Stimulated activated CD4-positive, alpha-beta T cell treated with anti-CD3 and anti-CD28 coated beads, TNF-alpha, amount 100 ng/mL, for 24 hours (primary cell): ENCODE results near the gene TRIO.
"Not testable (repeated sequence)": the region's sequence is repeated elsewhere in the genome, so short reads cannot be mapped to it uniquely, and the experiment has no call there.

ENCODE experiments used
- DNase-seq, 3 experiments: peaks; one replicate each; pipeline ENCODE4 v3.0.0-alpha.2; 2020; ENCODE audit warnings: low read depth in 3 of 3

The TRIO gene

GRCh38 chr5:14552017-14552416, 408.9 kb downstream of the TRIO start:
- DNase-seq: no peak

DNA sequence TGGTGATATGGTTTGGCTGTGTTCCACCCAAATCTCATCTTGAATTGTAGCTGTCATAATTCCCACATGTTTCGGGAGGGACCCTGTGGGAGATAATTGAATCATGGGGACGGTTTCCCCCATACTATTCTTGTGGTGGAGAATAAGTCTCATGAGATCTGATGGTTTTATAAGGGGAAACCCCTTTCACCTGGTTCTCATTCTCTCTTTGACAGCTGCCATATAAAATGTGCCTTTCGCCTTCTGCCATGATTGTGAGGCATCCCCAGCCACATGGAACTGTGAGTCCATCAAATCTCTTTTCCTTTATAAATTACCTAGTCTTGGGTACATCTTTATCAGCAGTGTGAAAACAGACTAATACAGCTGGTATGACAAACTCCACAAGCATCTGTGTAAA, 411.1 kb downstream of the TRIO start:
- DNase-seq: not testable (repeated sequence)

GRCh38 chr5:14556015-14556414, 412.9 kb downstream of the TRIO start:
- DNase-seq: no peak

DNA sequence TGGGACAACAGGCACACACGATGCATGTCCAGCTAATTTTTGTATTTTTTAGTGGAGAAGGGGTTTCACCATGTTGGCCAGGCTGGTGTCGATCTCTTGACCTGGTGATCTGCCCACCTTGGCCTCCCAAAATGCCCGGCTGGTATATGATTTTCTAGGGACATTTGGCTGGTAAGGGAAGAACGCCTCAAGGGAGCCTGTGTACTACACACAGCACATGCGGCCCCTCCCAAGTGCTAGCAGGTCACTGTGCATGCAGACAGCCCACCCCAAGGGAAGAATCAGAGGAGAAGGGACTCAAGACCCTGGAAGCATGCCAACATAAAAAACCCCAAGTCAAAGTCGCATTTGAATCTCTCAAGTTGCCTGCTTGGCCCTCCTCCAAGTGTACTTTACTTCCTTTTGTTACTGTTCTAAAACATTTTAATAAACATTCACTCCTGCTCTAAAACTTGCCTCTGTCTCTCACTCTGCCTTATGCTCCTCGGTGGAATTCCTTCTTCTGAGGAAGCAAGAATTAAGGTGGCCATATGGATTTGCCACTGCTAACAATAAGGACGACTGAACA, 414.1 kb downstream of the TRIO start:
- no peak for DNase-seq

DNA sequence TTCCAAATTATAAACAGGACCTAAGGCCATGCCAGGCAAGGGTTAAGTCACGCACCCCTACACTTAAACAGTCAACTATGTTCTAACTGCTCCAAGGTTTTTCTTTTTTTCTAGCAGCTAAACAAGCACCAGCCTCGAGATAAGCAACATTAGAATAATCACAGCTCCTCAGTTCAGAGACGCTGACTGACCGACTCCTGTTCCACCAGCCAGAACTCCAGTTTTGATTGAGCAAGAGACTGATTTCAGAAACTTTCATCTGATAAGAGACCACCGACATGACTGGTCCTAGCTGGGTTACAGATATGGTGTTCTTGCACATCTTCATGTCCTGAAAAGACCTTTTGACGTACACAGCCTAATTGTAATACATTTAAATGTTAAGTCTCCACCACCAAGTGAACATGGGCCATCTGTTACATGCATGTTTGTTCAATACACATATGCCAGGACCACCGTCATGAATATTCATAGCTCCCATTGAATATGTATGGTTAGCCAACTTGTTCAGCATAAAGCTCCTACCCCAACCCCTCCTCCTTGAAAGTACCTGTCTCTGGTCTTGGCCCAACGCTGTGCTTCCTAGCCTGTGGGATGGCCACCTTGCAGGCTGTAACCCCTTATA, 414.8 kb downstream of the TRIO start:
- DNase-seq: no peak
